NCI-H1436 treated with DMSO at 0.1 percent for 48 hours (cell line): ENCODE measurements around the gene IFNG.
"Not testable (repeated sequence)": the region's sequence is repeated elsewhere in the genome, so short reads cannot be mapped to it uniquely, and the experiment has no call there.

Source experiments
- DNase-seq: peaks from one replicate; lab custom pipeline; 2025; lab: John Stamatoyannopoulos, UW

The IFNG gene

GRCh38 chr12:68159681-68160304 is at the start of gene IFNG:
IFNG (minus strand) TSS chr12:68159740; CDS start chr12:68159615, 125 bp downstream.
- DNase-seq = no peak

DNA sequence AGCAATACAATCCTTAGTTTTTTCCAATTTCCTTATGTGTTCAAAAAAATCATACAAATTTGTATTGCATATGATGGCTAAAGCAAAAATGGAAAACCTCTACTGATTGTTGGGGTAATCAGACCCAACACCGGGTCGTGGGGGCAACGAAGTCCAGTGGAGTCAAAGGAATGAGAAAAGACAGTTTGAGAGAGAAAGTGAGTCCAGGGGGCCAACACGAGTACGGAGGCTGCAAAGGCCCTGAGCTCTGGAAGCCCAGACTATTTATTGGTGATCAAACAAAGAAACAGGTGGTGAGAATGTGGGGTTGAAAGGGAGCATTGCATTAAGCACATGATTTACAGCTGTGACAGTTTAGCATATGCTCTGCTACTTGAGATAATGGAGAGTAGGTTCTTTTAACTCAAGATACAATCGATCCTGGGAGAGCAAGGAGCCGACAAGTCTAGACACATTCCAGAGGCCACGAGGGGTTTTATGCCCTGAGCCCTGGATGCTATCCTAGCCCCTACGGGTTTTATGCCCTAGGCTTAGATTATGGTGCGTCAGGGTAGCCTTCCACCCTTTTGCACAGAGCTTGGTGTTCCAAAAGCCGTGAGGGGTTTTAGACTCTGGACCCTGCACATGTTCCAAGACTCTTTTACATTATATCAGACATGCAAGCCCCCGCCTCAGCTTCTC is 49.6 kb upstream of the IFNG start:
- peak; percentile 81 for DNase-seq

DNA sequence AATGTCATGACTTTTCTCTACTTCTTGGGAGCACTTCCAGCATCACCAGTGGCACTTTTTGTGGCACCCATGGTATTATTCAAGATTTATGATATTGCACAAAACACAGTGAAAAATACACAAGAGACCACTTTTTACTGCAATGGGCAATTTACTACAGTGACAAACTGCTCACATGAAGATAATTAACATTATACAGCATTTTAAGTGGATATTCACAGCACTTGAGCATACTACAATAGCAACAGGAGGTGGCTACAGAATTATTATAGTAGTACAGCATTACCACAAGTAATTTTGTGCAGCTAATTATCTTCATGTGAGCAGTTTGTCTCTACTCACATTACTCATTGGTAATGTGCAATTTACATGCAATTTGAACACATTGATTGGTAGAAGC is 47.7 kb upstream of the IFNG start:
- peak; percentile 99 for DNase-seq

- no peak for DNase-seq
These were observed 46.9 kb upstream of the IFNG start for GRCh38 chr12:68206446-68206845.

GRCh38 chr12:68203460-68203875 is 43.9 kb upstream of the IFNG start:
- DNase-seq = no peak

DNA sequence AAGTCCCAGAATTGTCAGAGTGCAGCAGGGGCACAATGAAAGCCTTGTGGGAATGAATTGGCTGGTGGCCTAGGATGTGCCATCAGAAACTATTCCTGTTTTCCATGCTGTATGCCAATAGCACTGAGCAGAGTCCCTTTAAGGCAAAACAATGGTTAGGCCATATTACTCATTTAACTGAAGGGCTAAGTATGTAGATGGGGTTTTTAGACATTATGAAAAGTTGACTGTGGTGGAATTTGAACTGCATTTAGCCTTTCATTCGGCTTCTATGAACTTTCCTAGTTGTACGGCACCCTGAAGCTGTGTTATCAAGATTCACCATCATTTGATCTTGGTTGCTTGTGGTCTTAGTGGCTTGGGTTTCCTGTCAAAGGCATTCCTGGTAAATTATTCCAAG is 41.3 kb upstream of the IFNG start:
- DNase-seq = no peak

DNA sequence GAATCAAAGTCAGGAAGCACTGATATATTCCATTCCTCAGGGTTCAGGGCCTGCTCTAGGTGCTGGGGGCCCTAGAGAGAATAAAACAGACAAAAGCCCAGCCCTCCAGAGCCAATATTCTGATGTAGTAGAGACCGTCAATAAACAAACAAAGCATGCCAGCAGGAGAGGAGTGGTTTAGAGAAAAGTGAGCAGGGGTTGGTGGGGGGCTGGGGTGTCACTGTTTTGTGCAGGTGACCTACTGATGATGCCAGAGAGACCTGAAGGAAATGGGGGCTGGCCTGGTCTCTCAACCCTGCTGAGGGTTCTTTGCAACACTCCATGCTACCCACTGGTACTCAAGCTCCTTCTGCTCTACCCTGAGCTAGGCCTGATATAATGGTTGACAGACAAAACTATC is 39.6 kb upstream of the IFNG start:
- DNase-seq = no peak

DNA sequence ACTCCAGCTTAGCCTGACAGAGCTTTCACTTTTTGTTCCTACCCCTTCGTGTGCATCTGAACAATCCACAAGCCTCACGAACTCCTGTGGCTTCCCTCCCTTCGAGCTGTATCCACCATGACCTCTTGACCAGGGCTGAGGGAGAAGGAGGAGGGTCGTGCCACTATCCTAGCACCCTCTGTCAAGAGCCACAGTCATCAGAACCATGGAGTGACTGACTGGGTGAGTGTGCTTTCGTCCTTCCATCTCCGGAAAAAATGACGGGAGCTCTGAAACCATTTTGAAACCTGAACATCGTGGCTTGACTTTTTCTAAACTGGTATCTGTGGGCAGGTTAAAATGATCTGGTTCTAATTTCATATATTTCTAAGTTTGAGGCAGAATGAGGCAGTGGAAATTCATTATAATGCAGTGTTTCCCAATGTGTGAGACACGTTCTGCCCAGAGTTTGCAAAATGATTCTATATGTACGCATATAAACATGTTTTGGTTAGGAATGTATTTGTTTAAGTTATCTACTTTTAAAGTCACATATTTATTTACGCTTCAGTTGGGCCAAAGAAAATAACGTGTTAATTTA is 39.1 kb upstream of the IFNG start:
- DNase-seq = no peak

- DNase-seq = no peak
These were observed 30.8 kb upstream of the IFNG start for GRCh38 chr12:68190301-68190700.

- DNase-seq = no peak
These were observed 30.3 kb upstream of the IFNG start for GRCh38 chr12:68189821-68190242.

GRCh38 chr12:68185598-68185997 is 26.1 kb upstream of the IFNG start:
- DNase-seq = no peak

- DNase-seq = no peak
These were observed 21.5 kb upstream of the IFNG start for GRCh38 chr12:68180792-68181744.

DNA sequence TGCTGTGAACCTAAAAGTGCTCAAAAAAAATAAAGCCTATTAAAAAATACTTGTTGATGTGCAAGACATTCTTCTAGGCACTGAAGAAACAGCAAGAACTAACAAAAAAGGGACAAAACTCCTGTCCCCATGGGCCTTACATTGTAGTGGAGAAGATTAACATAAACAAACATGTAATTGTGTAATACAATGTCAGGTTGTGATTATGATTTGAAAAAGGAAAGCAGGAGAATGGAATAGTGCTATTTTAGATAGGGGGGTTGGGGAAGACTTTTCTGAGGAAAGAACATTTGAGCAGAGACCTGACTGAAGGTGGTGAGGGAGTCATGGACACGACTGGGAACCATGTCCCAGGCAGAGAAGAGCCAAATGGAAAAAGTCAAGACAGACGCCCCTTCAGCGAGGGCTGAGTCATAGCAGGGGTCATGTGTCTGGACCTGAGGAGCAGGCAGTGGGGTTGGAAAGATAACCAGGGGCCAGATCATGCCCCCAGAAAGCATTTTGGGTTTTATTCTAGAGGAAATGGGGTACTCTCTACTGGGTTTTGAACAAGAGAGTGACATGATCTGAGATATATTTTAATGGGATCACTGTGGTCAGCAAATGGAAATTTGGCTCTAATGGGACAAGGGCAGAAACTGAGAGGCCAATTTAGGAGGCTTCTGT is 19.4 kb upstream of the IFNG start:
- DNase-seq = no peak

DNA sequence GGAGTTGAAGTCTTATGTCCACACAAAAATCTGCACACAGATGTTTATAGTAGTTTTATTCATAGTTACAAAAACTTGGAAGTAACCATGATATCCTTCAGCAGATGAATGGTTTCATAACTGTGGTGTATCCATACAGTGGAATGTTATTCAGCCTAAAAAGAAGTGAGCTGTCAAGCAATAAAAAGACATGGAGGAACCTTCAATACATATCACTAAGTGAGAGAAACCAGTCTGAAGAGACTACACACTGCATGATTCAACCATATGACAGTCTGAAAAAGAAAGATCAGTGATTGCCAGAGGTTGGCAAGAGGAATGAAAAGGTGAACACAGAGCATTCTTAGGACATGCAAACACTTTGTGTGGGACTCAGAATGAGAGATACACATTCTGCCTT is 18.6 kb upstream of the IFNG start:
- DNase-seq = no peak

GRCh38 chr12:68177562-68177961 is 18.0 kb upstream of the IFNG start:
- no peak for DNase-seq

- no peak for DNase-seq
These were observed 16.7 kb upstream of the IFNG start for GRCh38 chr12:68176257-68176656.

DNA sequence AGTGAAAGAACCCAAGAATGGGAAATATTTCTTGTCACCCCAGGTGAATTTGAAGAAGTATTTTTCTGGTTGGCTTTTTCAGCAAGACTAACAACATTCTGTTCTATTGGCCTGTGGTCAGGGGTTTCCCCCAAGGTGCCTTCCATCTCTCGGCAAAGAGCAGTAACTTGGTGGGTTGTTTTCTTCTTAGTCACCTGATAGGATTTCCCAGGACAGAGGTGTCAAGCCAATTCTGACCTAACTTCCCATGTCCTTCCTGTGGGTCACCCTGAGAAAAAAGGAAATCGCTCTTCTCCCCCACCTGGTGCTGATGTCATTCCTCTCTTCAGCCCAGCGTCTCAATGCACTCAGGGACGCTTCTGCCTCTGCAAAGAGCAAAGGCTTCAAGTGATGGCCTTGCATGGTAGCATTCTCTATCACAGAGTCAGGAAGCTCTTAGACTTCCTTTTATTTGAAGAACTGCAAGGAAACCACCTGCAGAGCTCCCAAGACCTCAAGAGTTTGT is 16.1 kb upstream of the IFNG start:
- DNase-seq = no peak

- DNase-seq = not testable (repeated sequence)
These were observed 15.2 kb upstream of the IFNG start for GRCh38 chr12:68174761-68175160.

DNA sequence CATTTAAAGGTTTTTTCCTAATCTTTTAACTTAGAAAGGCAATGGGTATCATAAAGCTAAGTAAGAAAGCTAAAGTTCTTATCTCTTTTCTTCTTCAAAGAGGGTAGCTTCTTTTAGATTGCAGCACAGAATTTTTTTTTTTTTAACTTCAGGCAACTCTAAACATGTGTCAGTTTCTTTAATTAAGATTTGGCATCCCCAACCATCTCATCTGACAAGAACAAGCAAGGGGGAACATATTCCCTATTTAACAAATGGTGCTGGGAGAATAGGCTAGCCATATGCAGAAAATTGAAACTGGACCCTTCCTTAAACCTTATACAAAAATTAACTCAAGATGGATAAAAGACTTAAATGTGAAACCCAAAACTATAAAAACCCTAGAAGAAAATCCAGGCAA is 14.3 kb upstream of the IFNG start:
- DNase-seq = no peak

DNA sequence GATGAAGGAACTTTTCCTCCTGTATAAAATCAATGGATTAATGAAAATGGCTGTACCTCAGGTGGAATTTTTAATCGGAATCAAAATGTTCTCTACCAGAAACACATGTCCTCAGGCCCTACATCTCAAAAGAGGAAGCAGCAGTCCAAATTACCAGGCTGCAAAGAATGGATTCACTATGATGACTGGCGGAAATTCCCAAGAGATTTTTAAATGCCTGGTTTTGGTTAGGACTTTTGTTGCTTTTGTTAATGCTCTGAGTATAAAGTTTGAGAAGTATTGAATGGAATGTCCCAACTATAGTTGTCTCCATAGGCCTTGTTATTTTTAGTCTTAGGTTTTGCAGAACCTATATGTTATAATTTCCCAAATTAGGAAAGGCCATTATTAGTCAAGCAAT is 11.2 kb upstream of the IFNG start:
- DNase-seq = no peak

DNA sequence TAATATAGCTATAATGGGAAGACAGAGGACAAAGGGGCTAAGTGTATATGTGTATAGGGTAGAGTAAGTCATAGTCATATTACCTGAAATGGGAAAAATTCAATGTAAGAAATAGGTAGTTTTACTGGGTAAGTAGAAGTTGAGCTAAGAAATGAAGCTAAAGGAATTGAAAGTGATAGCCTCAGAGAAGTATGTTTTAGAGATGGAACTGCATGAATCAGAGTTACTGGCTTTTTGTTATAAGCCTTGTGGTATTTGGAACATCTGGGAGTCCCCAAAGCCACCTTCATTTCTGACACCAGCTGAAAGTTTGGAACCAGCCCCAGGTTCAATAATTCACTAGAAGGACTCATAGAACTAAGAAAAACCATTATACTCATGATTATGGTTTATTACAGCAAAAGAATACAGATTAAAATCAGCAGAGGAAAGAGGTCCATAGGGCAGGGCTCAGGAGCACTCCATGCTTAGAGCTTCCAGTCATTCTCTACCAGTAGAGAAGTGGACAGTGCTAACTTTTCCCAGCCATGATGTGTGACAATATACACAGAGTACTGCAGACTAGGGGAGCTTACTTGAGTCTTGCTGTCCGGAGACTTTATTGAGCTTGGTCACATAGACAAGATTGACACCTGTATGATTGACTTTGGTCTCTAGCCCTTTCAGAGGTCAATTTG is 9.8 kb upstream of the IFNG start:
- DNase-seq = no peak
